GM10266 (cell line): ENCODE results near the gene TDRD3.
"Not testable (repeated sequence)": the region's sequence is repeated elsewhere in the genome, so short reads cannot be mapped to it uniquely, and the experiment has no call there.

Experiments
- DNase-seq: peaks from one replicate; pipeline ENCODE4 v3.0.0; 2012; ENCODE audit errors: extremely low spot score
- CTCF ChIP-seq: IDR thresholded peaks from 2 replicates; pipeline ENCODE4 v1.5.1; 2012; ENCODE audit warnings: mild to moderate bottlenecking, low read depth; ENCODE audit not compliant: control insufficient read depth, insufficient read depth; ENCODE audit errors: missing control alignments

TDRD3 gene

GRCh38 chr13:60355056-60355455 lies 42.0 kb upstream of the TDRD3 start:
- DNase-seq = no peak
- no peak for TF ChIP-seq CTCF

GRCh38 chr13:60356970-60357369 lies 40.0 kb upstream of the TDRD3 start:
- DNase-seq = no peak
- no peak for TF ChIP-seq CTCF

- no peak for TF ChIP-seq CTCF
- no peak for DNase-seq
These were observed 38.6 kb upstream of the TDRD3 start for GRCh38 chr13:60358453-60358852.

GRCh38 chr13:60363288-60363687 lies 33.7 kb upstream of the TDRD3 start:
- DNase-seq = no peak
- TF ChIP-seq CTCF = no peak

GRCh38 chr13:60369242-60369641 lies 27.8 kb upstream of the TDRD3 start:
- no peak for DNase-seq
- TF ChIP-seq CTCF = peak; percentile 6

- TF ChIP-seq CTCF = no peak
- no peak for DNase-seq
These were observed 26.7 kb upstream of the TDRD3 start for GRCh38 chr13:60370343-60370742.

- no peak for TF ChIP-seq CTCF
- DNase-seq = no peak
These were observed 24.9 kb upstream of the TDRD3 start for GRCh38 chr13:60372141-60372540.

GRCh38 chr13:60379282-60379681 lies 17.7 kb upstream of the TDRD3 start:
- DNase-seq = not testable (repeated sequence)
